Natural killer cell (primary cell): Measurements from ENCODE around the gene CIROP. TPM values are rescaled to one million over a fixed set of nuclear protein-coding genes. Genes with fewer than 3 reads are reported as not detected.
A peak's percentile ranks its signal among the peaks of the same experiment; 100 is the strongest.

Experiments
- ATAC-seq, 3 donors: fragments of 150-1000 bp in 2 of 3; fragments of 200-7000 bp in 1 of 3; cut with Tn5 transposase; 1 replicate in 1 of 3; 2 replicates in 2 of 3; pipeline ENCODE4 v1.10.0; 2021; ENCODE audit warnings: mild to moderate bottlenecking in 2 of 3, moderate library complexity in 2 of 3
- DNase-seq, 2 donors: peaks; one replicate each; pipeline versions ENCODE4 v3.0.0 to v3.0.0-alpha.2; 2013 to 2021; ENCODE audit warnings: mixed read lengths in 1 of 2
- H3K27ac ChIP-seq: one replicate; pipeline ENCODE4 v1.5.1; 2013; ENCODE audit warnings: mild to moderate bottlenecking, low read length
- H3K27me3 ChIP-seq: one replicate; pipeline ENCODE4 v1.6.1; 2013; ENCODE audit warnings: low read length; ENCODE audit not compliant: control insufficient read depth, insufficient read depth
- H3K36me3 ChIP-seq: one replicate; pipeline ENCODE4 v1.6.1; 2013; ENCODE audit warnings: low read length; ENCODE audit not compliant: control insufficient read depth, insufficient read depth
- H3K4me1 ChIP-seq: one replicate; pipeline ENCODE4 v1.6.1; 2013; ENCODE audit warnings: low read length; ENCODE audit not compliant: control insufficient read depth, insufficient read depth
- H3K4me3 ChIP-seq: one replicate; pipeline ENCODE4 v1.5.1; 2013; ENCODE audit warnings: low read length
- H3K9me3 ChIP-seq: one replicate; pipeline ENCODE4 v1.6.1; 2013; ENCODE audit warnings: low read length; ENCODE audit not compliant: control insufficient read depth, insufficient read depth
- H3K27ac Mint-ChIP-seq, 2 donors: one replicate each; pipeline ENCODE4 v1.8.0; 2022; ENCODE audit warnings: mild to moderate bottlenecking in 2 of 2, mixed read lengths in 2 of 2, moderate library complexity in 1 of 2
- H3K27me3 Mint-ChIP-seq, 2 donors: one replicate each; pipeline ENCODE4 v1.8.0; 2022; ENCODE audit warnings: low read depth in 2 of 2, mixed read lengths in 2 of 2
- H3K36me3 Mint-ChIP-seq: one replicate; pipeline ENCODE4 v1.8.0; 2022; ENCODE audit warnings: mixed read lengths
- H3K4me1 Mint-ChIP-seq, 2 donors: one replicate each; pipeline ENCODE4 v1.8.0; 2022; ENCODE audit warnings: mixed read lengths in 2 of 2
- H3K4me3 Mint-ChIP-seq: one replicate; pipeline ENCODE4 v1.8.0; 2022; ENCODE audit warnings: mild to moderate bottlenecking, moderate library complexity, mixed read lengths
- H3K9me3 Mint-ChIP-seq, 2 donors: one replicate each; pipeline ENCODE4 v1.8.0; 2022; ENCODE audit warnings: mixed read lengths in 2 of 2
- WGBS: methylation state at CpG from one replicate; pipeline ENCODE4 v1.1.7; 2013; ENCODE audit warnings: missing lambda C conversion rate; ENCODE audit not compliant: insufficient coverage; 5-methylcytosine and 5-hydroxymethylcytosine counted together
- intact Hi-C: fragments of 100-400 bp; cut with micrococcal nuclease; formaldehyde crosslinking; loops from one replicate; pipeline ENCODE4 v1.14.2; 2022
- total RNA-seq, 4 donors: library from RNA; stranded (reverse); fragments of 120-200 nt in 1 of 4; gene quantifications; one replicate each; pipeline versions ENCODE4 v1.2.3 to v1.2.4, GENCODE V29; 2013 to 2022
- TF ChIP-seq, protein P1 (sequence below): fragments of 200-600 bp; IDR thresholded peaks from one replicate; pipeline ENCODE4 v1.8.0; 2022; ENCODE audit warnings: antibody characterized with exemption

CIROP gene
- total RNA-seq, 3 donors from 2014 or later (not counting 1 experiment from before 2014, with no cell fraction given), result not detected

- Histone ChIP-seq H3K9me3 (no peaks in the 10 kb centered on the region), H3K4me1 (no peaks in the 10 kb centered on the region), H3K4me3 (no peak overlapping the region), H3K36me3 (peaks cover 81% of the 10 kb centered on the region), H3K27ac (no peak overlapping the region), H3K27me3 (no peaks in the 10 kb centered on the region)
- DNase-seq (no peak), ATAC-seq (no peak)
- no peaks in the 10 kb centered on the region for H3K9me3 Mint-ChIP-seq
- 96% methylated on average over 5 of the region's 5 CpGs for WGBS
- H3K27me3 Mint-ChIP-seq, result no peaks in the 10 kb centered on the region
- H3K4me1 Mint-ChIP-seq, result peaks cover 0 to 5% of the 10 kb centered on the region in 2 donors
- intact Hi-C loops, result no loop called here
- TF ChIP-seq, protein P1, sequence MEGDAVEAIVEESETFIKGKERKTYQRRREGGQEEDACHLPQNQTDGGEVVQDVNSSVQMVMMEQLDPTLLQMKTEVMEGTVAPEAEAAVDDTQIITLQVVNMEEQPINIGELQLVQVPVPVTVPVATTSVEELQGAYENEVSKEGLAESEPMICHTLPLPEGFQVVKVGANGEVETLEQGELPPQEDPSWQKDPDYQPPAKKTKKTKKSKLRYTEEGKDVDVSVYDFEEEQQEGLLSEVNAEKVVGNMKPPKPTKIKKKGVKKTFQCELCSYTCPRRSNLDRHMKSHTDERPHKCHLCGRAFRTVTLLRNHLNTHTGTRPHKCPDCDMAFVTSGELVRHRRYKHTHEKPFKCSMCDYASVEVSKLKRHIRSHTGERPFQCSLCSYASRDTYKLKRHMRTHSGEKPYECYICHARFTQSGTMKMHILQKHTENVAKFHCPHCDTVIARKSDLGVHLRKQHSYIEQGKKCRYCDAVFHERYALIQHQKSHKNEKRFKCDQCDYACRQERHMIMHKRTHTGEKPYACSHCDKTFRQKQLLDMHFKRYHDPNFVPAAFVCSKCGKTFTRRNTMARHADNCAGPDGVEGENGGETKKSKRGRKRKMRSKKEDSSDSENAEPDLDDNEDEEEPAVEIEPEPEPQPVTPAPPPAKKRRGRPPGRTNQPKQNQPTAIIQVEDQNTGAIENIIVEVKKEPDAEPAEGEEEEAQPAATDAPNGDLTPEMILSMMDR, result no peak
- H3K27ac Mint-ChIP-seq, result no peak overlapping the region
- no peak overlapping the region for H3K4me3 Mint-ChIP-seq
- peaks cover 29% of the 10 kb centered on the region for H3K36me3 Mint-ChIP-seq
These were observed 26.8 kb downstream of the CIROP start for GRCh38 chr14:23077962-23078361.

DNA sequence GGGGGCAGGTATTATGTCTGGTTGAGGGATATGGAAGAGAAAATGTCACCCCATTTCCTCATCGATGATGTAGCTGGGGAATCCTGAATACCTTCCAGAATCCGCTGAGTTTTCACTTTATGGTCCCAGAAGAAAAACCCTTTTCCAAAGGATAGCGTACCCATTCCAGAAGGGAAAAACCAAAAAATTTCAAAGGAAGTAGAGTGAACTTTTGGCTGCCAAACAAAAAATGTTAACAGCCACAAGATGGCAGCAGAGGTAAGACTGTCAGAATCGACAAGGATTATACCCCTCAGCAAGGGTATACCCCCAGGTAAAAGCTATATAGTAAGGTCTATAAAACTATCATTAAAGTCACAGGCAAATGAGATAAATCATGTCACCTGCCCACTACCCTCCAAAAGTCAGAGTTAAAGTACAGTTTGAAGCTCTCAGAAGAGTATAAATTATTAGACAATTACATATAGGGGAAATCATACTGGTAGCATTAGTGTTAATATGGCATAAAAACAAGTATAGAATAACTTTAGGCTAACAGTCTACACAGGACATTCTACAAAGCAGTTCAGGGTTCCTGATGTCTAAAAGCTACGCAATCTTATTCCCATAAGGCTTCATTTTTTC, 27.9 kb downstream of the CIROP start:
- H3K27me3 Mint-ChIP-seq, result no peaks in the 10 kb centered on the region
- H3K9me3 Mint-ChIP-seq, result no peaks in the 10 kb centered on the region
- DNase-seq (peak in 1 of 2 donors; percentile 72), ATAC-seq (peak in 2 of 3 donors; percentile 58 to 74)
- Histone ChIP-seq H3K4me3 (no peak overlapping the region), H3K9me3 (no peaks in the 10 kb centered on the region), H3K36me3 (peaks cover 85% of the 10 kb centered on the region), H3K27me3 (no peaks in the 10 kb centered on the region), H3K27ac (no peak overlapping the region), H3K4me1 (peaks cover 3% of the 10 kb centered on the region)
- WGBS, result 100% methylated on average over 3 of the region's 5 CpGs
- intact Hi-C loops, result no loop called here
- H3K27ac Mint-ChIP-seq, result no peak overlapping the region
- H3K4me1 Mint-ChIP-seq, result peaks cover under 1 to 11% of the 10 kb centered on the region in 2 donors
- TF ChIP-seq, protein P1, result peak; percentile 66
- H3K4me3 Mint-ChIP-seq, result no peak overlapping the region
- H3K36me3 Mint-ChIP-seq, result peaks cover 29% of the 10 kb centered on the region

DNA sequence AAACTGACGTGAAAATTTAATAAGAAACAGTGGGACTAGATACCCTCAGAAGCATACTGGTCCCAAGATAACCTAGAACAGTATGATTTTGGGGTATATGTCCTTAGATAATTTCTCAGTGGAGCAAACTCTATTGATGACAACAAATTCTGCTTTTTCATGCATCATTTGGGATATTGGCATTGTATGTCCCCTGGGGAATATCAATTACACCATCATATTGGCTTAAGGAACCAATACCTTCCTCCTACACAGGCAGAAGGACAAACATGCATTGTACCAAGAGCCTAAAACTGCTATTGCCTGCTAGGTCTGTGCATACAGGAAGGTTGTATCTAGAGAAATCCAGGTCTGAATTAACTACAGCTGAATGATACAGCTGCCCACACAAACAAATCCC, 29.9 kb downstream of the CIROP start:
- Histone ChIP-seq H3K4me1 (peaks cover 20% of the 10 kb centered on the region), H3K36me3 (peaks cover 65% of the 10 kb centered on the region), H3K4me3 (no peak overlapping the region), H3K27ac (no peak overlapping the region), H3K9me3 (no peaks in the 10 kb centered on the region), H3K27me3 (no peaks in the 10 kb centered on the region)
- ATAC-seq, result no peak
- WGBS, result 100% methylated on average over 1 of the region's 1 CpG
- H3K4me1 Mint-ChIP-seq, result peaks cover 19 to 27% of the 10 kb centered on the region in 2 donors
- H3K9me3 Mint-ChIP-seq, result no peaks in the 10 kb centered on the region
- no peak for DNase-seq
- no peak overlapping the region for H3K4me3 Mint-ChIP-seq
- peaks cover 9% of the 10 kb centered on the region for H3K36me3 Mint-ChIP-seq
- peak overlapping the region in 1 of 2 donors; percentile 16 for H3K27ac Mint-ChIP-seq
- no peaks in the 10 kb centered on the region for H3K27me3 Mint-ChIP-seq
- intact Hi-C loops, result no loop called here
- TF ChIP-seq, protein P1, result no peak
